HG02981 (cell line): ENCODE measurements around the gene OR5H6.
"Not testable (repeated sequence)": the region's sequence is repeated elsewhere in the genome, so short reads cannot be mapped to it uniquely, and the experiment has no call there.

ENCODE experiments used
- ATAC-seq: cut with Tn5 transposase; IDR thresholded peaks from one replicate; pipeline ENCODE4 v1.9.1; 2021; ENCODE audit warnings: mild to moderate bottlenecking, moderate library complexity; ENCODE audit not compliant: unreplicated experiment

OR5H6 gene

GRCh38 chr3:98263944-98264343 is at the start of gene OR5H6:
Gene OR5H6, plus strand, starts transcription at chr3:98264244. Its CDS starts 89 bp downstream, at chr3:98264333.
- ATAC-seq: no peak

GRCh38 chr3:98215051-98215450 is 49.0 kb upstream of the OR5H6 start:
- ATAC-seq: no peak

- ATAC-seq: no peak
Observed at GRCh38 chr3:98223907-98224672, 40.0 kb upstream of the OR5H6 start.

GRCh38 chr3:98232489-98232888 is 31.6 kb upstream of the OR5H6 start:
- ATAC-seq: no peak

GRCh38 chr3:98233468-98233867 is 30.6 kb upstream of the OR5H6 start:
- ATAC-seq: peak; percentile 53

- no peak for ATAC-seq
Observed at GRCh38 chr3:98240131-98240530, 23.9 kb upstream of the OR5H6 start.

GRCh38 chr3:98242155-98242554 is 21.9 kb upstream of the OR5H6 start:
- no peak for ATAC-seq

GRCh38 chr3:98243843-98244242 is 20.2 kb upstream of the OR5H6 start:
- no peak for ATAC-seq

- no peak for ATAC-seq
Observed at GRCh38 chr3:98246142-98246541, 17.9 kb upstream of the OR5H6 start.

- ATAC-seq: not testable (repeated sequence)
Observed at GRCh38 chr3:98256026-98256425, 8.0 kb upstream of the OR5H6 start.

- ATAC-seq: peak; percentile 63
Observed at GRCh38 chr3:98259707-98260106, 4.3 kb upstream of the OR5H6 start.

GRCh38 chr3:98262046-98262445 is 2.0 kb upstream of the OR5H6 start:
- ATAC-seq: no peak

- no peak for ATAC-seq
Observed at GRCh38 chr3:98269846-98270245, 5.8 kb downstream of the OR5H6 start.

- no peak for ATAC-seq
Observed at GRCh38 chr3:98272126-98272525, 8.1 kb downstream of the OR5H6 start.

- no peak for ATAC-seq
Observed at GRCh38 chr3:98274914-98275313, 10.9 kb downstream of the OR5H6 start.

- no peak for ATAC-seq
Observed at GRCh38 chr3:98282205-98282604, 18.2 kb downstream of the OR5H6 start, which contains the start of gene OR5H2. Gene OR5H2, plus strand, starts transcription at chr3:98282505. Its CDS starts 398 bp downstream, at chr3:98282903.

- ATAC-seq: no peak
Observed at GRCh38 chr3:98290916-98291315, 26.9 kb downstream of the OR5H6 start.

- ATAC-seq: no peak
Observed at GRCh38 chr3:98291332-98291957, 27.4 kb downstream of the OR5H6 start.
